Endometrial microvascular endothelial cells (primary cell): ENCODE data around the gene R3HCC1L. TPM values are rescaled to one million over a fixed set of nuclear protein-coding genes. Genes with fewer than 3 reads are reported as not detected.

Experiments used
- in situ Hi-C: cut with HindIII; loops from 2 replicates; pipeline ENCODE4 v1.10.0; 2017; ENCODE audit warnings: low sequenced_read_pairs, low pct_unique_long_range_greater_than_20kb; ENCODE audit errors: inconsistent ontology term
- total RNA-seq: library from RNA; depleted of rRNA; stranded (reverse); fragments of >200 nt; gene quantifications from one replicate; pipeline ENCODE4 v1.2.3, GENCODE V29; 2015; ENCODE audit errors: inconsistent ontology term

The R3HCC1L gene
- total RNA-seq, 1 donor from 2014 or later = 9.6 TPM

- in situ Hi-C loops = no loop called here
These were observed 159.8 kb downstream of the R3HCC1L start for GRCh38 chr10:98294270-98294627.

Other genes with a start within 250 kb of the R3HCC1L start
- not detected for gene CRTAC1, start 104.0 kb upstream of the R3HCC1L start, total RNA-seq
- gene LOXL4, start 133.5 kb downstream of the R3HCC1L start, total RNA-seq = 4.3 TPM